Stromal cell of bone marrow (primary cell): Measurements from ENCODE around the gene COL9A2.

ENCODE experiments used
- DNase-seq: peaks from one replicate; pipeline ENCODE4 v3.0.0-alpha.2; 2012; ENCODE audit warnings: low read depth

COL9A2 gene

DNA sequence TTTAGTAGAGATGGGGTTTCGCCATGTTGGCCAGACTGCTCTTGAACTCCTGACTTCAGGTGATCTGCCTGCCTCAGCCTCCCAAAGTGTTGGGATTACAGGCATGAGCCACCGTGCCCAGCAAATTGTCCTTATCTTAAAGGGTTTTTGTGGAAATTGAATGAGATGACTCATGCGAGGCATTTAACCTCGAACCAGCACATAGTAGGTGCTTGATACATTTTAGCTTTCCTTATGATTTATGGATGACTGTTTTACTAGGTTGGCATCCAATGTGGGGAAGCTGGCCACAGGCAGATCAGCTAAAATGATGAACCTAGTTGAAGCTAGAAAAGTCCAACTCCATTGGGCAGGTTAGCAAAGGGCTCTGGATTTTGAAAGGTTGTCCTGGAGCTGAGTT lies 1.4 kb upstream of the COL9A2 start:
- DNase-seq: no peak

DNA sequence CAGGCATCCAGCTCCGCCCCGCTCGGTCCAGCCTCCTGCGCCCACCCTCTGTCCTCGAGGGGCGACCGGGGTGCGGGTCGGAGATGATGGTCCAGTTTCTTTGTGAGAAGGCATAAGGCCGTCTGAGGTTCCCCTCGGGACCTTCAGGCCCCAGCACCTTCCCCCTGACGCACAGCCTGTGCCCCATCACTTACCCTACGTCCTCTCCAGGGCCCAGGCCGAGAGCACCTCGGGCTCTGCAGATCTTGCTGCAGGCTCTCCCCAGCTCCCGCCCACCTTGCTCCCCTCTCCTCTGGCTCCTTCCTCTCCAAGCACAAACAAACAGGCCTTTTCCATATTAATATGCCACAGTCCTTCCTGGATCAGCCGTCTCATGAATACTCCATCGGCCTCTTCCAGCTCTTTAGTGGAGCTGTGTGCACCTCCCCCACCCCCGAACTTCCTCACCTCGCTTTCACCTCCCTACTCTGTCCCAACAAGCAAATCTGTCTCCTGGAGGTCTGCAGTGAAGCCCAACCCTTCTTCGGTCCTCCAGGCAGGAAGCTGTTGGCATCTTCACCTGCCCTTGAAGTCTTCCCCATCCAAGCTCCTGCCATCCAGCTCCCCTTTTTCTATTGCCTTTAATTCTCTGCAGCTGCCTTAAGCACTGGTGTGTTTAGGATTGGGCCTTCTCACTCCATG lies 448 bp upstream of the COL9A2 start:
- DNase-seq: no peak

- DNase-seq: no peak
These were observed 1.1 kb downstream of the COL9A2 start for GRCh38 chr1:40315795-40316594.

DNA sequence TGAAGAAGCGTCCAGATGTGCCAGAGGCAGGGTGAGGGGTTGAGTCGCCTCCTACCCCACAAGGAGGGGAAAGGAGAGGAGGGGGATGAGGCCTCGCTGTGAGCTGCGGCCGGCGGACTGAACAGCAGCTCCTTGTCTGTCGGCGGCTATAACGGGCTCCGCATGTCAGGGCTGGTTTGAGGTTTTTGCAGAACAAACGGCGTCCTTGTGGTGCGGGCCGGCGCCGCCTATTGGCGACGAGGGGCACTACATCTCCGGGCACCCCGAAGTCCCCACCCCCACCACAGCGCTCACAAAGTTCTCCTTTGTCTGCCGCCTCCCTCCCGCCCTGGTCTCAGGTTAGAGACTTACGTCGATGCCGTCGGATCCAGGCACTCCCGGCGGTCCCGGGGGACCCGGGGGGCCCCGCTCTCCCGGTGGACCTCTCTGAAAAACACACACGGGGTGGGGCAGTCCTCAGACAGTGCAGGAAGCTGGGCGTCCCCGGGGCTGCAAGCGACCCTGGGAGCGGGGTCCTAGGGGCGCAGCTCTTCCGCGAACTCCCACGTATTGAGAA lies 1.8 kb downstream of the COL9A2 start:
- DNase-seq: peak; percentile 63

GRCh38 chr1:40314721-40315238 lies 2.3 kb downstream of the COL9A2 start:
- DNase-seq: no peak

DNA sequence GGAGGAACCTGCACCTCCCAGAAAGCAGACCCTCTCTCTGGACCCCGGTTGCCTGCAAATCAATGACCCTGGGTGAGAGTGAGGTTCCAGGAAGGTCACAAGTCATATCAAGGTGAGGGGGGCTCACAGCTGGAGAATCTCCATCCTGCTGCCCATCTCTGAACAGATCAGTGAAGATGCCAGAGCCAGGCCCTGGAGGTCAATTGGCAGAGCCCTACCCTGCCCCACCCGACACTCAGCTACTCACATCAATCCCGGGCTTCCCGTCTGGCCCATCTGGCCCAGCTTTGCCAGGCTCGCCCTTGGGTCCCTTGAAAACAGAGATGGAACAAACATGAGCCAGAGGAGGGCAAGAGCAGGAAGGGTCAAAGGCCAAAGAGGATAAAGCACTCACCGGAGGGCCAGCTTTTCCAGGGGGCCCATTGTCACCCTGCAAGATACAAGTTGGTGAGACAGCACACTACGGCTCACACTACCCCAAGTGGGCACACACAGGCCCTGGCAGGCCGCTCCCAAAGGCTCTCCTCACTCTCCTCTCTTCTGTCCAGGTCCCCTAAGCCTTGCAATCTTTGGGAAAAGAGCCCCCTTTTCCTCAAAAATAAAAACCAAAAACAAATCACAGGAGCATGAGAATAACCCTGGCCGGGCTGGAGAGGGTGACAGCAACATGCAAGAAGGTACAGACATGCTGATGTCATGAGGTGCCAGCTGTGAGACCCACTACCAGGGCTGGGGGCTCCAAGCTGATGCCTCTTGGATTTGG lies 2.9 kb downstream of the COL9A2 start:
- DNase-seq: no peak

GRCh38 chr1:40313329-40313957 lies 3.6 kb downstream of the COL9A2 start:
- DNase-seq: no peak

DNA sequence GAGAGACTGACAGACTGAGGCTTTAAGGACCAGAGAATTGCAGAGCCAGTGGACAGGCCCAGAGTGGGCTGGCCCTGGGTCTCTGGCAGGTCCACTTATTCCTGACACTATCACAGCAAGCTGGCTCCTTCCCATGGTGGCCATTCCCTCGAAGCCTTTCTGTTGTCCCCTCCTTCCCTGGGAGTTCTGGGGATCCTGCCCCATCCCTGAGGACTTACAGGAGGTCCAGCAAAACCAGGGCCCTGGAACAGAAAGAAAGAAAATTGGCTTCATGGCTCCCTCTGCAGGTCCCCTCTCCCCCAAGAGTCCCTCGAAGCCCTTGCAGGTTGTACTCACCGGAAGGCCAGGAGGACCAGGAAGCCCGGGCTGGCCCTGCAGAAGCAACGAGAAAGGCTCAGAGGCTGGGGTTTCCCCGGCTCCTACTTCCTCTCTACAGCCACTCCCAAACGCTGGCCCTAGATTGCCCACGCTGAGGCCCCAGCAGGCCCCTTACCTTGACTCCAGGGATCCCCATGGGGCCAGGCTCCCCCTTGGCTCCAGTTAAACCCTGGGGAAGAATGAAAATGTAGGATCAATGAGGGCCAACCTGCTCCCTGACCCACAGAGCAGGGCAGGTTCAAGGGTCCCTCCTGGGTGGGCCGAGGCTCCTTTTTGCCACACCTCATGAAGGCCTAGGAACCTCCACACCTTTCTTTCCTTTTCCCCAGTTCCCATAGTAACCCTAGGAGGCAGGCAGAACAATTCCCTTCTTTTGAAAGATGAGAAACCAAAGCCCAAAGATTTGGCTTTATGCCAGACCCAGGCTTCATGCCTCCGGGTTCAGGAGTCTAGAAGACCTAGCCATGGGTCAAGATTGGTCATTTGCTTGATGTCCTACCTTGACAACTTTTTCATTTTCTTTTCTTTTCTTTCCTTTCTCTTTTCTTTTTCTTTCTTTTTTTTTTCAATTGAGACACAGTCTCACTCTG lies 4.6 kb downstream of the COL9A2 start:
- no peak for DNase-seq

GRCh38 chr1:40311692-40312091 lies 5.4 kb downstream of the COL9A2 start:
- DNase-seq: no peak

DNA sequence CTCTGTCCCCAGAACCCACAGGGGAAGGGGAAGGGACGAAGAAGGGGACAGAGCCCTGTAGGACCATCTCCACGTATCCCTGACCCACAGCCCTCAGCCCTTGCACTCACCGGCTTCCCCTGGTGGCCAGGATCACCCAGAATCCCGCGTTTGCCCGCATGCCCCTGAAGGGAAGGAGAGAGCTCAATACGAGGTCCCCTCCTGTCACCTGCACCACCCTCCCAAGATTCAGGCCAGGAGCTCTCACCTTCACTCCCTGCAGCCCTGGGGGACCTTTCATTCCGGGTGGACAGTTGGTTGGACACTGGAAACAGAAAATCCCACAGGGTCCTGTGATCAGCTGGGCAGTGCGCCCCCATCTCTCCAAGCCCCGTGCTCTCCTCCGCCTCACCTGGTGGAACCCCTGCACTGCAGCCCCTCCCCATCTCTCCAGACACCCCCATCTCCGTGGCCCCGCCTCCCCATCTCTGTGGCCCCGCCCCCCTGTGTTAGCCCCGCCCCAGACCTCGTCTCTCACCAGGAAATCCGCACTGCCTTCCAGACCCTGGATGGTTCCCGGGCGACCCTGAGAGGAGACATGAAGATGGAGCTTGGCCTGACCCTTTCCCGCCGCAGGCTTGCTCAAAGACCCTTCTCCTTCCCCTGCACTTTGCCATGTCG lies 6.0 kb downstream of the COL9A2 start:
- no peak for DNase-seq

GRCh38 chr1:40310129-40310461 lies 7.0 kb downstream of the COL9A2 start:
- no peak for DNase-seq

DNA sequence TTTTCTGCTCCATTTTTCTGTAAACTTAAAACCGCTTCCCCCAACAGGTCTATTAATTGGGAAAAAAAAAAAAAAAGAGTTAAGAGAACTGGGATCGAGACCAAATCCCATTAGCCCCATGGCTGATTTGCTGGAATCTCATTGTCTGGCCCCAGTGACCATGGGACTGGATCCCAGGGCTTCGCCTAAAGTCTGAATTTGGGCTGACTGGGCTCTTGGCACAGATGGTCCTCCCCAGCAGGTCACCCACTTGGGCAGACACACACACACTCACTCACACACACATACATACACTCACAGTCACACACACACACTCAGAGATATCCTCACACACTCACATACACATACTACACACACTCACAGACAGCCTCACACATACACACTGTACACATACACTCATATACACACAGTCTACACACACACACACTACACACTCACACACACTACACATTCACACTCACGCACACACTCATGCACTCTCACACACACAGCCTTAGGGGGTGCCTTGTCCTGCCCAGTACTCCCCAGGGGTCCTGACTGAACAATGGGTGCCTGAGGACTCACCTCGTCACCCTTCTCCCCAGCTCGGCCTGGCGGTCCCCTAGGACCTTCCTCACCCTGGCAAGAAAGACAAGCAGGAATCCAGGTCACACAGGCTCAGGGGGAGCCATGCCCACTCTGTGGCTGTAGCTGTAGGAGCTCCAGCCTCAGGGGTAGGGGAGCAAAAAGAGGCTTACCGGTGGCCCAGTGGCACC lies 7.5 kb downstream of the COL9A2 start:
- no peak for DNase-seq

DNA sequence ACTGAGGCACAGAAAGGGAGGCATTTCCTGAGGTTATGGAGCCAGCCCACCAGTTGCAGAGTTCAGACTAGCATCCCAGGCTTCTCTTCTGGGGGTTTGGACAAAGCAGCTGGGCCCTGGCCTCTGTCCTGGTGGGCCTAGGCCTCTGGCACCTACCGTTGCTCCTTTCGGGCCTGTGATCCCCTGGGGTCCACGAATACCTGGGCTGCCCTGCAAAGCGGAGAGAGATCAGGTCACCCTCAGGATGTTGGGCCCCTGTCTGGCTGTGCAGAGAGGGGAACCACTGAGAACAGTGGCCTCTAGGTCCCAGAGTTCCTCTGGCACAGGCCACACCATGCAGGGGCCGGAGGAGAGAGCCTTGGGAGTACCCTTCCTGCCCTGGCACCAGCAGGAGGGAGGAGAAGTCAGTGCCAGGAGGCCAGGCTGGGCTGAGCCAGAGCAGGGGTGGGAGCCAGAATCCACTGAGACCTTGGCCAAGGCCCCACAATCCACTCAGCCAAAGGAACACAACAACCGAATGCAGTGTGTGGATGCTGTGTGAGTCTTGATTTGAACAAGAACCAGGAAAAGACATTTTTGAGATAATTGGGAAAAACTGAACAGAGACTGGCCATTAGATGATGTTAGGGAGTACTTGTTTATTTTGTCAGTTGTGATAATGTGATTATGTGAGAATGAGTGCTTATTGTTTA lies 8.9 kb downstream of the COL9A2 start:
- no peak for DNase-seq

DNA sequence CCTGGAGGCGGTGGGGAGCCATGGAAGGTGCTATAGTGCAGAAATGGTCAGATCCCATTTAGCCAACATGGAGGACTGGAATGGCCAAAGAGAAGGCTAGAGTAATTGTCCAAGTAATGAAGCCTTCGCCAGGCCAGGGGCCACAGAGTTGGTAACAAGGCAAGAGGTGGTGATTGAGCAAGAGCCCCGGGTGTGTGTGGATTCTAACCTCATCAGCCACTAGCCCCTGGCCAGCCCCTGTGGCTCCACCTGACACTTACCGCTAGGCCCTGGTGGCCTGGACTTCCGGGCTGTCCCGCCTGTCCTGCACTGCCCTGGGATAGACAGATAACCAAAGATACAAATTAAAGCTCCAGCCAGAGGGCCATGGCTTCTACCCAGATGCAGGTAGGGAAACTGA lies 9.9 kb downstream of the COL9A2 start:
- no peak for DNase-seq

DNA sequence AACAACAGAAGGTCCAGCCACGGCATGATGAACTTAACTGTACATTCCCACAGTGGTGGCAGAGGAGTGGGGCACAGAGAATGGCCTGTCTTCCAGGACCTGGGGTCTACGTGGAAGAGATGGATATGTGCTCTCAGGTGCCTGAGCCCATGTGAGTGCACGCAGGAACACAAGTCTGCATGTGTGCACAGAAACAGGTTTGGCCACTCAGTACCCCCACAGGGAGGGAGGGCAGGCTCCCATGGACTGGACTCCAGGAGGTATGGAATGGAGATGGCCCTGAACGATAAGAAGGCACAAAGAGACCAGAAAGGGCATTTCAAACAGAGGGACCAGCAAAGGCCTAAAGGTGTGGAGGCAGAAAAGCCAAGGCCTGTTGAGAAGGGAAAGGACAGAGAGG lies 10.8 kb downstream of the COL9A2 start:
- no peak for DNase-seq

DNA sequence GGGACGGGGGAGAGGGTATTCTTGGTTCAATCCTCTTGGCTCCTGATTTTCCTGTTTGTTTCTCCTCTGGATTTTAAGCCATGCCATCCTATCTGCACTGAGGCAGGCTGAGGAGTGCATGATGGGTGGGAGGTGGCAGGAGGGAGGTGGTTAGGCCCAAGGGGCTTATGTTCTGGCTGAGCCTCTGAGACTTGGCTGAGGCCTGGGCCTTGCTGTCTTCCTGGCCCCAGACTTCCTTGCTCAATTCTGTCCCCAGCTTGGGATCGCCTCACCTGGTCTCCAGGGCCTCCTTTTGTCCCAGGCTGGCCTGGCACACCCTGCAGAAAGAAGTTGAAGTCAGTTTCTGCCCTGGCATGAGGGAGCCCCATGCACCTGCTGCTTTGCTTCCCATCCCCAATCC lies 11.2 kb downstream of the COL9A2 start:
- no peak for DNase-seq

DNA sequence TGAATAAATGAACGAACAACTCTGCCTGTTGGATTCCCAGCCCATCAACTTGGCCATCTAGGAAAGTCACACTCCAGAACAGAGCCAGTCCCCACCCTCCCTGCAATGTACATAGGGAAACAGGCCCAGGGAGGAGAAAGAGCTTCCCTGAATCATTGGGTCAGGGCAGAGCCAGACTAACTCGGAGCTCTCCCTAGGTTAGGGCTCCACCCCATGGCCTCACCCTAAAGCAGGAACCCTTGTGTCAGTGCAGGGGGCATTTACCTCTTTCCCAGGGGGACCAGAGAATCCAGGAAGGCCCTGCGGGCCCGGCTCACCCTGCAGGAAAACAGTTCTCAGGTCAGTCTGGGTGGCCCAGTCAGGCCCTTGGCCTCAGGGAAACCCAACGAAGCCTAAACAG lies 11.6 kb downstream of the COL9A2 start:
- no peak for DNase-seq

DNA sequence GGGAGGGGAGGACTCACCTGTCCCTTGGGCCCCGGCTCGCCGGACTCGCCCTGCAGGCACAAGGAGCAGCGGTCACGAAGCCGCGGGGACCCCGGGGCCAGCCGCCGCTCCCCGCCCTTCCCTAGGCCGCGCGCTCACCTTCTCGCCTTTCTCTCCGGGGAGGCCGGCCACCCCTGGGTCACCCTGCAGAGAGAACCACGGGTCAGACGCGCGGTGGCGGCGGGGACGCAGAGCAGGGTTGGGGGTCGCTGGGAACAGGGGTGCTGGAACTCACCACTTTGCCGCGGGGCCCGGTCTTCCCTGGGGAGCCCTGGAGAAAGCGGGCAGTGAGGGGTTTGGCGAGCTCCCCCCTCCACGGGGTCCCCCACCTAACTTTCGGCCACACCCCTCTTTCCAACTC lies 13.3 kb downstream of the COL9A2 start:
- no peak for DNase-seq
